ENCODE results near the gene SORL1-AS1.

SORL1-AS1 gene

DNA sequence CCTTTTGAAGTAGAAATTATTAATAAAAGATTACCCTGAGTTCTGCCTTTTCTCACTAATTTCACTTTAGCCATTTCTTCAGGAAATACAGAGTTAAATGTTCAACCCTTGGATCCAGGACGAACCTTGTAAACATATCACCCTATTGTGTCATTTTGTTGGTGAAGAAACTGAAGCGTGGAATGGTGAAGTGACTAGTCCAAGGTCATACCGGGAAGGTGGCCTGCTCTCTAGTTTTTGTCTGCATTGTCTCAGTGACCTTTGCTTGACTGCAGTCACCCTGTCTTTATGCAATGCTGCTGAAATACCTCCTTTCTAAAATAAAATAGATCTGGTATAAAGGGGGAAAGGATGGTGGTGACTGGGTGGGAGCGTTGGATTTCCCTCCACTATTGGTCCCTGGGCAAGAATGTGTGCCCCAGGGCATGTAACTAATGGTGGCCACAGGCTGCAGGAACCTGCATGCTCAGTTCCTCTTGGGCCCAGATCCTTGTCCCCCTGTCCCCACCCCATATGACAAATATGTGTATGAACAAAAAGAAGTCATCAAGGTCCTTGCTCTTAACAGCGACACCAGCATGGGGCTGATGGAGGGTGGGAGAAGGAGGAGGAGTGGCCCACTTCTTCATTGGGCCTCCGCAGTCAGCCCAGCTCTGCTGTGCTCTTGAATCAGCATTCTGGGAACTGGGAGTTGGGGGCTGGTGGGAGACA lies 977 bp upstream of the SORL1-AS1 start:
- in situ Hi-C loops (cut with HindIII; ENCODE audit: low sequenced_read_pairs), result no loop called here

DNA sequence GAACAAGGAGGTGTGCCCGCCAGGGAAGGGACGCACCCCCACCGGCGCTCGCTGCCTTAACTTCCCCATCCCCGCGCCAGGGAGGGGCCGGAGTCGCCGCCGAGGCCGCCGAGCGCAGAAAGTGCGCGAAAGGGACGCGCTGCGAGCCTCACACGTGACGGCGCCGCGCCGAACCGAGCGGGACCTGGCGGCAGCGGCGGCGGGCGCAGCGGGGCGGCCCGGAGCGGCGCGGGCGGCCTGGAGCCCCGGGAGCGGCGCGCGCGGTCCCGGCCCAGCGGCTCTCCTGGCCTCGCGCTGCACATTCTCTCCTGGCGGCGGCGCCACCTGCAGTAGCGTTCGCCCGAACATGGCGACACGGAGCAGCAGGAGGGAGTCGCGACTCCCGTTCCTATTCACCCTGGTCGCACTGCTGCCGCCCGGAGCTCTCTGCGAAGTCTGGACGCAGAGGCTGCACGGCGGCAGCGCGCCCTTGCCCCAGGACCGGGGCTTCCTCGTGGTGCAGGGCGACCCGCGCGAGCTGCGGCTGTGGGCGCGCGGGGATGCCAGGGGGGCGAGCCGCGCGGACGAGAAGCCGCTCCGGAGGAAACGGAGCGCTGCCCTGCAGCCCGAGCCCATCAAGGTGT lies 670 bp downstream of the SORL1-AS1 start, which contains the start of gene SORL1:
Gene SORL1, plus strand, starts transcription at position 329 of the 623 bp plus-strand sequence. Its CDS starts 18 bp downstream, at position 347.
- in situ Hi-C loops (cut with HindIII; ENCODE audit: low sequenced_read_pairs), result no loop called here

DNA sequence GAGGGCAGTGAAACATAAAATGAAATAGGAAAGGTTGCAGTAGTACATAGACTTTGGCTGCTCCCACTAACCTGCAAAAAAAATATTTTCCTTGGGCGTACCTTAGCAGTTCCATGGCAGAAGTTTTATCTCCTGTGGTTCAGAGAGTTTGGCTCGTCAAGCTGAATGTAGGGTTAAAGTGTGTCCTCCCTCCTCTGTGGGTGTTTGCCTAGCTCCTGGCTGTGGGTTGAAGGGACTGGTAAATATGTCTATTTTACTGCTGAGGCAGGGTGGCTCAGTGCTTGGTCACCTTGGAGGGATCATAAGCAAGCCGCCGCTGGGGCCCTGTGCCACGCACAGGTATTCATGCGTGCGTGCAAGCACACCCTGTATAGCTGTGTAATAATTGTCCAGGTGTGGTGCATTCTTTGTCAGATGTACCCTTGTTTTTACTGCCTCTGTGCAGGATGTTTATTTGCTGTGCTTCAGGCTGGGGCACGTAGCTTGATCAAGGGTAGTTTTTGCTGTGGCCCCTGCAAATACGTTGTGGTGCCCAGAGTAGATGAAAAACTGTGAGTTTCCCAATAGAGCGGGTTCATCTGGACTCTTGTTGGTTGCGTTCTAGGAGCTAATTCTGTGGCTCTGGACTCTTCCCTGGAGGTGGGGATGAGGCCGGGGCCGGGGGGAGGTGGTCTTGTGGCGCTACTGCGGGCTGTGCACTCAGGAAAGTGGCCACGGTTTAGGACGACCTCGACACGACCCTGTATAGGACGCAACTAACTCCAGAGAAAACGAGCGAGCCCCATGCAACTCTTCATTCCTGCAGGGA lies 1.4 kb downstream of the SORL1-AS1 start:
- in situ Hi-C loops (cut with HindIII; ENCODE audit: low sequenced_read_pairs), result no loop called here

DNA sequence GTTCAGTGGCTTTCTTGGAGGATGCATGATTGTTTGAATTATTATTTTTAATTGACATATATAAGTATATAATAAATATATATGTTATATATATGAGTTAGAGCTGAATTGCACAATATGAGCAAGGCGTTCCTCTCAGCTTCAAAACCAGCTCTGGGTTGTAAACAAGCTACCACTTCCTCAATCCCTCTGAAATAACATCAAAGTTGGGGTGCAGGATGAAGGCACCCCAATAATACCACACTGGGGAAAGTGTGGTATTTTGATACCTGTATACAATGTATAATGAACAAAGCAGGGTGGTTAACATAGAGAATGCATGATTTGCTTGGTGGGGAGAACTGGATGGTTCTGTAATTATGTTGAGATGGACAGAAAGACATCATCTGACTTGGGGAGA lies 2.4 kb downstream of the SORL1-AS1 start:
- in situ Hi-C loops (cut with HindIII; ENCODE audit: low sequenced_read_pairs), result no loop called here

DNA sequence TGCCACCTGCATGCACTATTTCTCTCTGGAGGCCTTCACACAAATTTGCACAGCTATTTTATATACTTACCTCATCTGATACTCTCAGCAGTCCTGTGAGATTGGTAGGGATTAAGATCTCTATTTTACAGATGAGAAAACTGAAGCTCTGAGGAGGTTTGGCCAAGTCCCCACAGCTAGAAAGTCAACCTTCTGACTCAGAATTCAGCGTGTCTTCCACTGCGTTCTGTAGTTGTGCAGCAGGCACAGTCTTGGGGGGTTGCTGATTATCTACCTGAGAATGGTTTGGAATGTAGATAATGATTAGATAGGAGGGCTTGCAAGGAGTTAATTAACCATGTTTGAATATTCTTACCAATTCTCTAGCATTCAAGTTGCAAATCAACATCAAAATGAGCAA lies 3.1 kb downstream of the SORL1-AS1 start:
- in situ Hi-C loops (cut with HindIII; ENCODE audit: low sequenced_read_pairs), result no loop called here

DNA sequence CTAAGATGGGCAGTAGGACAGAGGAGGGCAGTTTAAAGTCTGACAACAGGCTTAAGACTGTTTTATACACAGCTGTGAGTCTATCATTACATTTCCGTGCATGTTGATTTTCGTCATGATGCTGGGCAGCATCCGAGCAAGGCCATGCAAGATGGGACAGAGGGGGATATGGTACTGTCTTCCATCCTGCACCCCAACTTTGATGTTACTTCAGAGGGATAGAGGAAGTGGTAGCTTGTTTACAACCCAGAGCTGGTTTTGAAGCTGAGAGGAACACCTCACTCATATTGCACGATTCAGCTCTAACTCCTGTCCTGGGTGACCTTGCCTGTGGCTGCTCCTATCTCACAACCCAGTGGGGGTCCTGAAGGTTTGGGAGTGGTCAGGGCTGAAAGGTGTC lies 3.6 kb downstream of the SORL1-AS1 start:
- in situ Hi-C loops (cut with HindIII; ENCODE audit: low sequenced_read_pairs), result no loop called here

DNA sequence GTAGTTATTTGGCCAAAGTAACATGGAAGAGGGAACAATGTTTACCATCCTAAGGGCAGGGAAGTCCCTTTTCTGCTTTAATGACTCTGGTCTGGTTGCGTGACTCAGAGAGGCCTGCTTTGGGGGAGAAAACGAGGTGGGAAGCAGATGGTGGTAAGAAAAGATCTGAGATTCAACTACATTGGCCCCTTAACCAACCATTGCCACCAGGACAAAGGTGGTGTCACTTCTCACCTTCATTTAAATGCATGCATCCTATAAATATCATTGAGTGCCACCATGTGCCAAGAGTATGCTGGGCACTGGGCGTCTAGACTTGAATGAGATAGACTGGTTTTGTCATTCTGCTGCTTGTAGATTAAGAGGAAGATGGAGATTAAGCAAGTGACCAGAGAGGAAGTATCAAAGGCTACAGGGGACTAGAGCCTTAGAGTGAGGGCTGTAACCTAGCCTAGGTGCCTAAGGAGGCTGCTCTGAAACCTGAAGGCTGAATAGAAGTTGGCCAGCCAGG lies 4.3 kb downstream of the SORL1-AS1 start:
- in situ Hi-C loops (cut with HindIII; ENCODE audit: low sequenced_read_pairs), result no loop called here

DNA sequence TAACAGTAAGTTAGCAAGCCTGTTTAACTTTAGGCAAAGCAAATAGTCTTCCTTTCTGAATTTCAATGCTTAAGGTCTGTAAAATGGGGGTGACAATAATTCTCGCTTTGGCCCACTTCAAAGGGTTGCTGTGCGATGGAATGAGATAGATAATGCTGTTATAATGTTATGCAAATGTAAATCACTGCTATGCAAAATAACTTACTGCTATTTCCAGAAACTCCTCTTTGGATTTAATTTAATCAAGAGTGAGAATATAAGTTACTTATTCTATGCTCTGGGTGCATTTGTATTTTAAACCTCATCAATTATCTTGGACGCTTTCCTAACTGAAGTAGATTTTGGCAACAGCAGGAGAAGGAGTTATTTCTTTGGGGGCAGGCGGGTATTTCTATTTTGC lies 4.8 kb downstream of the SORL1-AS1 start:
- in situ Hi-C loops (cut with HindIII; ENCODE audit: low sequenced_read_pairs), result no loop called here

DNA sequence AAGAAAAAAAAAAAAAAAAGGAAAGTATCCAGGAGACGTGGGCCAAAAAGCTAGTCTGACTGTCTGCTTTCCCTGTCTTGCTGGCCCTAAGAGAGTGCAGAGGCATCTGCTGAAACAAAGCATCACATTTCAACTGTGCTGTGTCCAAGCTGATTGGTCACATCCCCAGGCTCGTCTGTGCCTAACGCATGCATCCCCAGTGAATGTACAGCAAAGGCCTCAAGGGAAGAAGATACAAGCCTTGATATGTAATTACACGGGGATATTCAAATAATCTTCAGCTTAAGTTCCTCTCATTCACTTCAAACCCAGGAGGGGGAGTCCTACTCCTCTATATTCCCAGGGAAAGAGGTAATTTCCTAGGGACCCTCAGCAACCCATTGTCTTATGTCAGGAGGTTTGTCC lies 6.0 kb downstream of the SORL1-AS1 start:
- in situ Hi-C loops (cut with HindIII; ENCODE audit: low sequenced_read_pairs), result no loop called here

DNA sequence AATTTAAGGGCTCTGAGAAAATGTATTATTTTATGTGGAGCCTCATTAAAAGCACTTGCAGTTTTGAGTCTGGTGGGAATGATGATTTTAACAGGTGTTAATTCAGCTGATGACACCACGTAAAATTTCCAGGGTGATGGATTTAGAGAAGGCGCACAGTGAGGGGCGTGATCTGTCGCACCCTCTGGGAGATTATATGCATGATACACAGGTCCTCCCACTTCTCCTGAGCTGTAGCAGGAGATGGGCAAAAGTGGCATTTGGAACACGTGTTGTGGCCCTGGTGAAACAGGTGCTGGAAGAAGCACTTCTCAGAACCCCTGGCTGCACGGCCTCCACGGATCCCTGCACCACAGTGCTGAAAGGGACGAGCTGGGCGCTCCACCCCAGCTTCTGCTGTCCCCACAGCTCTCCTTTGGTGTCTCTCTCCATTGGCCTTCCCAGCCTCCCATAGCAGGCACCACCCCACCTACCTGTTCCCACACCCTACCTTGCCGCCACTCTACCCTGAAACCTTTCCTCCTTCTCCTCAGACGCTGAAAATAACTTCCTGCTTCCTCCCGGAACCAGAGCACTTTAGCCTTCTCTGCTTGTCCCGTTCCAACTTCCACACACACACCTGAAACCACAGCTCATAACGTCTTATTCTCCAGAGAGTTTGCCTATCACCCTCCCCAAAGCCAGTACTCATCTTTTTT lies 7.5 kb downstream of the SORL1-AS1 start:
- in situ Hi-C loops (cut with HindIII; ENCODE audit: low sequenced_read_pairs), result no loop called here

DNA sequence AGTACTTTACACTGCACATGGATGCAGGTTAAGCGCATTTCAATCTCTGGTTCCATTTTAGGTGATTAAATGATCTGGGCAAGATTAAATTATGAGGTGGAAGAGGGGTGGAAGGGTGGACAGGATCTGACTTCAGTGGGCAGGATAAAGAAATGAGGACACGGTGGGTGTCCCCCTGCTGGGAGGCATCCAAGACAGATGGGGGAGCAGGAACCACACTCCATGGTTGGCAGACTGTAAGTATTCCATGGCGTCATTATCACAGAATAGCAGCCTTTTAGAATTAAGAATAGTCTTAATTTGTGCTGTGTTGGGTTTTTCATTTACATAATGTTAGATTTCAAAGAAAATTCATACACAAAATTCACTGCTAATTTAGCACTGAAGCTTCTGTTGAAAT lies 8.2 kb downstream of the SORL1-AS1 start:
- in situ Hi-C loops (cut with HindIII; ENCODE audit: low sequenced_read_pairs), result no loop called here

DNA sequence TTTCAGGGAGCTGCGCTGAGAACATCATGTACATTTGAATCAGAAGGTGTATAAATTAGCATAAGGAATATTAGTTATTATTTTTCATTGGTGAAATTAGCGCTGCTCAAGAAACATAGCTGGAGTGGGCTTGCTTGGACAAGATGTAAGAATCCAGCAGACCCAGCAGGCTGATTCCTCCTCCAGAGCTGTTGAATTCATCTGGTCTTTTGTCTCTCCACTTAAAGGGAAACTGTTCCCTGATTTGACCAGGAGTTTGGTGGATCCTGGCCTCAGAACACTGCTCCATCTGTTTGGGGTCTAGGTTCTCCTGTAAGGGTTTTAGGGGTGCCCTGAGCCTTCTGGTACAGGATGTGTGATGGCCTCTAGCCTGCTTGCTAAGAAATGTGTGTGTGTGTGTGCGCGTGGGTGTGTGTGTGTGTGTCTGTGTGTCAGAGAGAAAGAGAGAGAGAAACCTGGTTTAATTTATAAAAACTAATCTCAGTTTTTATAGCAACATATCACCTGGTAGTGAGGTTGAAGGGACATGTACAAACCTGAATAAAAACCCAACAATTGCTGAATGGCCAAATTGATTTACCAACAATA lies 9.0 kb downstream of the SORL1-AS1 start:
- in situ Hi-C loops (cut with HindIII; ENCODE audit: low sequenced_read_pairs), result no loop called here

DNA sequence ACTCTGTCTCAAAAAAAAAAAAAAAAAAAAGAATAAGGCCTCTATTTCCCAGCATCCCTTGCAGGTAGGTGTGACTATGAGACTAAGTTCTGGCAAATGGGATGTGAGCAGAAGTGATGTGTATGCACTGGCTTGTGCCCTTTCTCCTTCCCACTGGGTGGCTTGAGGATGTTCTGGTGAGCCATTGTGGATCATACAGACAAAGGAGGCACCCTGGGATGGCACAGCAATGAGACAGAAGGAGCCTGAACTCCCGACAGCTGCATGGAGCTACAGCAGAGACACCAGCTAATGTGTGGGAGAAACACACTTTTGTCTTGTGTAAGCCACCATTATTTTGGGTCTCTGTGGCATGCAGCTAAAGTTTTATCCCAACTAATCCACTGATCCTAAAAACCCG lies 11.2 kb downstream of the SORL1-AS1 start:
- in situ Hi-C loops (cut with HindIII; ENCODE audit: low sequenced_read_pairs), result no loop called here

DNA sequence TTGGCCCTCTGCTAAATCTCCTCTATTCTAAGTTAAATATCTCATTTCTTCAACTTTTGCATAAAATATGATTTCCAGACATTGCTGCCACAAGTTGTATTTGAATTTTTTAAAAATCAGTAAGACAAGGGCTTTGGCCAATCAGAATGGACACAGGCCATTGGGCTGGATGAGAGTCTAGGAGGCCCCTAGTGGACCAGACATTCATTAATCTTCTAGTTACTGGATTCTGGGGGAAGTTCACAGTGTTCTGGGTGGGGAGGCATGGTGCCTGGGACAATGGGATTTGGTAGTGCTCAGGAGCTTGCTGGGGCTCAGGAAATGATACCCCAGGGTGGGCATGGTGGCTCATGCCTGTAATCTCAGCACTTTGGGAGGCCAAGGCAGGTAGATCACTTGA lies 13.0 kb downstream of the SORL1-AS1 start:
- in situ Hi-C loops (cut with HindIII; ENCODE audit: low sequenced_read_pairs), result no loop called here

DNA sequence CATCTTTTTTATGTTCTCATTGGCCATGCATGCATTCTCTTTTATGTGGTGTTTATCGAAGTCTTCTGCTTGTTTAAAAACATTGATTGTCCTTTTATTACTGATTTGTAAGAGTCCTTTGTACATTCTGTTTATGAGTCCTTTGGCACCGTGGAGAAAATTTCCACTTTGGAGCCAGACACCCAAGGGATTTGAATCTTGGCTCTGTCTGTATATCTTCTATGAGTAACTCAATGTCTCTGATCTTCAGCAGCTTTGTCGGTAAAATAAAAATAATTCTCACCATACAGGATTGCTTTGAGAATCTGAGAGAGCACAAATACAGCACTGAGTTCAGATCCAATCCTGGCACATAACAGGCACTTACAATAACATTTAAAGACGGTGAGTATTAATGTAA lies 13.4 kb downstream of the SORL1-AS1 start:
- in situ Hi-C loops (cut with HindIII; ENCODE audit: low sequenced_read_pairs), result no loop called here

DNA sequence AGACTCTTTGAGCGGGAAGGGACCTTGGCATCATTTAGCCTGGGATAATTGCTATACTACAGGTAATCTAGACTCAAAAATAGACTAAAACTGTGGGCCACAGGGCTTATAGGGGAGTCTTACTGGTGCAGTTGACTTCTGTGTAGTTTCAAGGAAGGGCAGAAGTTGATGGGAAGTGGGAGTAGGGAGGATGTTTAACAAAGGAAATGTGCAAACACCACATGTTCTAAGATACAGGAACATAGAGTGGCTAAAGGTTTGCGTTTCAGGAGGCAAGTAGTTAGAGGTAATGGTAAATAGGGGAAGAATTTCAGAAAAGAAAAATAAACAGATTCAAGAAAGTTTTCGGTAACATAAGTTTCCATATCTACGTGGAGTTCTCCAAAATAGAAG lies 15.1 kb downstream of the SORL1-AS1 start:
- in situ Hi-C loops (cut with HindIII; ENCODE audit: low sequenced_read_pairs), result no loop called here

DNA sequence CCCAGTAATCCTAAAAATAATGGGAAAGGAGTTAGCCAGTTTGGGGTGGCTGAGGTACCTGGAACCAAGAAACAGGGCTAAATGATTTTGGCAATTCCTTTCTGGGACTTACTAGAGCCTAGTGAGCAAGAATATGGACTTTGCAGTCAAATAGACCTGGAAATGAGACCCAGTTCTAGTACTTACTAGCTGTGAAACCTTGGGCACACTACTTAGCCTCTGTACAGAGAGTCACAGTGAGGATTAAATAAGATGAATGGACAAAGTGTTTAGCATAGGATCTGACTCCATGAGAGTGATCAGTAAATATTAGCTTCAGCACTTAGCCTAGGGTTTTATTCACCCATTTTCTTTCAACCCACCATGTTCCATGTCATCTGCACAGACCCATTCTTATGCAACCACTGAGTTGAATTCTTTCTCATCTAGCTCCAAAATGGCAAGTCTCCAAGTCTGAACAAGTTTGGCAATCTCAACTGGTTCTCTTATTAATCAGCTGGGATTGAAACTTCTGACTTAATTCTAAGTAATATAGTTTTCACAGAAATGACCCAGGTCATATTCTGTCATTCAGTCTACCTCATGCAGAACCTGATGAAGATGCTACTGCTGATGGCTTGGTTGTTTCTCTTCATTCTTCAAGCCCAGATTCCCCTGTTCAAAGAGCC lies 15.6 kb downstream of the SORL1-AS1 start:
- in situ Hi-C loops (cut with HindIII; ENCODE audit: low sequenced_read_pairs), result no loop called here

DNA sequence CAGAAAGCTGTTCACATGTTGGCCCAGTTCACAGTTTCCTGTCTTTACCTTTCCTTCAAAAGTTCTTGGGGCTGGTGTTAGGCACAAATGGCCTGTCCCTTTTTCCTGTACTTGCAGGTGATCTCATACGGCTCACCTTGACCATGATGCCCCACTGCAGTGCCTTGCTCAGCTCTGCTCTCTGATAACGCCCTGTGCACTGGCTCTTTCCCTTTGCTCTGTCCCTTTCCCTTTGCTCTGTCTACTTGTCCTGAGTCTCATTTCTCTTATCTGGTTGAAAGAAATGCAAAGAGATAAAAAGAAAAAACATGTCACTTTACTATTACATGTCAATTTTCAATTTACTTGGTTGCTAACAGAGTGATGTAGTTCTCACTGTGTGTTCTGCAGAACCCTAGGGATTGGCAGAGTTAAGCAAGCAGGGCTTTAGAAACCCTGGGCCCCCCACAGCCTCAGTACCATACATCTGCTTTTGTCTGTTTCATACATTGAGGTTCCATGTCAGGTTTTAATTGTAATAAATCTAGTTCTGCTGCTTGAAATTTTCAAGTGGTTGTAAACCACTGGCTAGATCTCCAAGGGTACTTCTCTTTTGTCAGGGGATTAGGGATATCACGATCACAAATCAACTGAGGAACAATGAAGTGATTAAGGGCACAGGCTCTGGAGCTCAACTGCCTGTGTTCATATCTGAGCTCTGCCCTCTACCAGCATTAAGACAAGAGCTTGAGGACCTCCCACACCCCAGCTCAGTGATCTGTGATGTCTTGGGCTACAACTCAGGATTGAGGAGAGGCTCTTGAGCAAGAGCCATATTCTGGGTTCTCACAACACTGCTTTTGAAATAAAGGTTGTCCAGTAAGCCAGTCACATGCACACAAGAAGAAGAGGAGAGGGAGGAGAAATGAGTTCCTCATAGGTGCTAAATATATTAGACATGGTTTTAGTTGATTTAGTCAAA lies 16.9 kb downstream of the SORL1-AS1 start:
- in situ Hi-C loops (cut with HindIII; ENCODE audit: low sequenced_read_pairs), result no loop called here

DNA sequence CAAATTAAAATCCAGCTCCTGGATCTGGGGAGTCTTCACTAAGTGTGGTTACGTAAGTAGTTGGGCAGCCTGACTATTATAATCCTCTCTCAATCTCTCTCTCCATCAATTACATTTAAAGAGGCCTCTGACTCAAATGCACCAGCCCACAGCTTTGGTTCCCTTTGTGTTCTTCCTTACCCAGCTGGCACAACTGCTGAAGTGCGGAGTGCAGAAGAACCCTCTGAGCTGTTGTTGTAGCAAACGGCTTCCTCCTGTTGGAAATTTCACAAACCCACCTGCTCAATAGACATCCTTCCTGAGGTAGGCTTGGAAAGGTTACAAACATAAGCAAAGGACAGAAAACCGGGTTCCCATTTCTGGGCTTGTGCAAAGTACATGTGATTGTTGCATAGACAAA lies 17.6 kb downstream of the SORL1-AS1 start:
- in situ Hi-C loops (cut with HindIII; ENCODE audit: low sequenced_read_pairs), result no loop called here
